Measurements from ENCODE around the gene MPV17. TPM values are rescaled to one million over a fixed set of nuclear protein-coding genes. Genes with fewer than 3 reads are reported as not detected.

The MPV17 gene
- polyA plus RNA-seq, 1 experiment = 177 TPM

GRCh38 chr2:27263287-27264252 is 59.3 kb downstream of the MPV17 start:
- ChIA-PET CTCF (interaction anchor here (1.3 to 7.9 kb wide), 5 partner anchors 14 to 130 kb away, joined by 3 to 64 read pairs (median 4); partner anchors contain the start of gene TRIM54), POLR2A (no interaction called here)
- Histone ChIP-seq H3K4me3 (ENCODE audit: low read depth, low read length) (peak overlapping the region; percentile 7; the same call in 1 of the 2 replicates), H3K36me3 (ENCODE audit: control insufficient read depth, insufficient read depth, low read length) (no peaks in the 10 kb centered on the region), H3K27me3 (ENCODE audit: control insufficient read depth, insufficient read depth, low read length) (peaks cover 59% of the 10 kb centered on the region)
- no peak for DNase-seq (ENCODE audit: low read depth)
- TF ChIP-seq CTCF (IDR thresholded peaks at IDR 0.05; ENCODE audit: insufficient read depth, low read depth, low read length) = no peak

- ChIA-PET CTCF (interaction anchor here (0.6 to 7.9 kb wide), 2 partner anchors 18 to 19 kb away, joined by 3 to 64 read pairs; partner anchors contain the start of gene TRIM54), POLR2A (no interaction called here)
- TF ChIP-seq CTCF (IDR thresholded peaks at IDR 0.05; ENCODE audit: insufficient read depth, low read depth, low read length) = no peak
- DNase-seq (ENCODE audit: low read depth) = no peak
- peak within 1 kb of the TSS; percentile 19 for H3K4me3 ChIP-seq (ENCODE audit: low read depth, low read length)
- peaks cover 60% of the 10 kb centered on the region for H3K27me3 ChIP-seq (ENCODE audit: control insufficient read depth, insufficient read depth, low read length)
- no peaks in the 10 kb centered on the region for H3K36me3 ChIP-seq (ENCODE audit: control insufficient read depth, insufficient read depth, low read length)
Observed at GRCh38 chr2:27262379-27263286, 60.3 kb downstream of the MPV17 start, which contains the start of gene SLC30A3. SLC30A3 (minus strand) TSS chr2:27263047; CDS start chr2:27262906, 141 bp downstream.

- POLR2A ChIA-PET = no interaction called here
- DNase-seq (ENCODE audit: low read depth) = no peak
- H3K27me3 ChIP-seq (ENCODE audit: control insufficient read depth, insufficient read depth, low read length) = peaks cover 56% of the 10 kb centered on the region
- H3K4me3 ChIP-seq (ENCODE audit: low read depth, low read length) = no peak overlapping the region
- CTCF ChIA-PET = interaction anchor here (0.6 to 7.9 kb wide), 2 partner anchors 17 to 20 kb away, joined by 3 to 64 read pairs; partner anchors contain the start of gene TRIM54
- no peaks in the 10 kb centered on the region for H3K36me3 ChIP-seq (ENCODE audit: control insufficient read depth, insufficient read depth, low read length)
- no peak for TF ChIP-seq CTCF (IDR thresholded peaks at IDR 0.05; ENCODE audit: insufficient read depth, low read depth, low read length)
Observed at GRCh38 chr2:27261926-27262298, 61.0 kb downstream of the MPV17 start.

- DNase-seq (ENCODE audit: low read depth) = no peak
- H3K4me3 ChIP-seq (ENCODE audit: low read depth, low read length) = no peak overlapping the region
- TF ChIP-seq CTCF (IDR thresholded peaks at IDR 0.05; ENCODE audit: insufficient read depth, low read depth, low read length) = no peak
- H3K27me3 ChIP-seq (ENCODE audit: control insufficient read depth, insufficient read depth, low read length) = peaks cover 55% of the 10 kb centered on the region
- CTCF ChIA-PET = interaction anchor here (7.9 kb wide), 1 partner anchor 20 kb away, joined by 64 read pairs; the partner anchor contains the start of gene TRIM54
- no peaks in the 10 kb centered on the region for H3K36me3 ChIP-seq (ENCODE audit: control insufficient read depth, insufficient read depth, low read length)
- POLR2A ChIA-PET = no interaction called here
Observed at GRCh38 chr2:27261241-27261925, 61.5 kb downstream of the MPV17 start.

Other genes starting within 250 kb of the MPV17 start
- 43.4 and 81.3 TPM in 2 replicates for gene EMILIN1, start 244.5 kb downstream of the MPV17 start, polyA plus RNA-seq (2011; rRNA removed)
- gene KHK, start 236.3 kb downstream of the MPV17 start, polyA plus RNA-seq (2011; rRNA removed) = 0.33 and 0.43 TPM in 2 replicates
- 4.8 and 6.9 TPM in 2 replicates for gene CGREF1, start 204.0 kb downstream of the MPV17 start, polyA plus RNA-seq (2011; rRNA removed)
- 0.07 TPM in 1 of 2 replicates, not detected in the other for gene ABHD1, start 199.3 kb downstream of the MPV17 start, polyA plus RNA-seq (2011; rRNA removed)
- gene PREB, start 188.5 kb downstream of the MPV17 start, polyA plus RNA-seq (2011; rRNA removed) = 54.9 and 84.0 TPM in 2 replicates
- gene PRR30, start 183.7 kb downstream of the MPV17 start, polyA plus RNA-seq (2011; rRNA removed) = not detected in 2 replicates
- gene TCF23, start 174.1 kb downstream of the MPV17 start, polyA plus RNA-seq (2011; rRNA removed) = not detected in 2 replicates
- gene ATRAID, start 111.1 kb downstream of the MPV17 start, polyA plus RNA-seq (2011; rRNA removed) = 217 and 268 TPM in 2 replicates
- gene SLC5A6, start 110.8 kb downstream of the MPV17 start, polyA plus RNA-seq (2011; rRNA removed) = 22.3 and 33.7 TPM in 2 replicates
- 12.4 and 26.6 TPM in 2 replicates for gene CAD, start 105.7 kb downstream of the MPV17 start, polyA plus RNA-seq (2011; rRNA removed)
- 0.06 and 0.10 TPM in 2 replicates for gene SLC30A3, start 60.0 kb downstream of the MPV17 start, polyA plus RNA-seq (2011; rRNA removed)
- gene DNAJC5G, start 47.7 kb downstream of the MPV17 start, polyA plus RNA-seq (2011; rRNA removed) = not detected in 2 replicates
- gene TRIM54, start 40.7 kb downstream of the MPV17 start, polyA plus RNA-seq (2011; rRNA removed) = 0.05 TPM in 1 of 2 replicates, not detected in the other
- 0.17 and 0.34 TPM in 2 replicates for gene UCN, start 14.7 kb downstream of the MPV17 start, polyA plus RNA-seq (2011; rRNA removed)
- gene GTF3C2, start 33.7 kb upstream of the MPV17 start, polyA plus RNA-seq (2011; rRNA removed) = 32.1 and 39.0 TPM in 2 replicates
- 39.6 and 42.8 TPM in 2 replicates for gene EIF2B4, start 47.2 kb upstream of the MPV17 start, polyA plus RNA-seq (2011; rRNA removed)
- gene SNX17, start 47.5 kb upstream of the MPV17 start, polyA plus RNA-seq (2011; rRNA removed) = 134 and 154 TPM in 2 replicates
- gene ZNF513, start 57.6 kb upstream of the MPV17 start, polyA plus RNA-seq (2011; rRNA removed) = 8.4 and 12.2 TPM in 2 replicates
- gene PPM1G, start 86.5 kb upstream of the MPV17 start, polyA plus RNA-seq (2011; rRNA removed) = 45.8 and 48.3 TPM in 2 replicates
- 234 and 270 TPM in 2 replicates for gene NRBP1, start 105.5 kb upstream of the MPV17 start, polyA plus RNA-seq (2011; rRNA removed)
- 0.44 and 0.47 TPM in 2 replicates for gene KRTCAP3, start 119.3 kb upstream of the MPV17 start, polyA plus RNA-seq (2011; rRNA removed)
- gene IFT172, start 166.6 kb upstream of the MPV17 start, polyA plus RNA-seq (2011; rRNA removed) = 19.0 and 20.3 TPM in 2 replicates
- gene FNDC4, start 172.1 kb upstream of the MPV17 start, polyA plus RNA-seq (2011; rRNA removed) = 6.9 and 8.9 TPM in 2 replicates
- gene GCKR, start 173.7 kb upstream of the MPV17 start, polyA plus RNA-seq (2011; rRNA removed) = 0.47 and 0.54 TPM in 2 replicates

Measured in BJ (cell line).